HCEC 1CT (cell line): ENCODE measurements around the gene SEC22C.
A peak's percentile ranks its signal among the peaks of the same experiment; 100 is the strongest.
"Not testable (repeated sequence)": the region's sequence is repeated elsewhere in the genome, so short reads cannot be mapped to it uniquely, and the experiment has no call there.

Source experiments
- DNase-seq: peaks from one replicate; pipeline ENCODE4 v3.0.0-alpha.2; 2017

SEC22C gene

DNA sequence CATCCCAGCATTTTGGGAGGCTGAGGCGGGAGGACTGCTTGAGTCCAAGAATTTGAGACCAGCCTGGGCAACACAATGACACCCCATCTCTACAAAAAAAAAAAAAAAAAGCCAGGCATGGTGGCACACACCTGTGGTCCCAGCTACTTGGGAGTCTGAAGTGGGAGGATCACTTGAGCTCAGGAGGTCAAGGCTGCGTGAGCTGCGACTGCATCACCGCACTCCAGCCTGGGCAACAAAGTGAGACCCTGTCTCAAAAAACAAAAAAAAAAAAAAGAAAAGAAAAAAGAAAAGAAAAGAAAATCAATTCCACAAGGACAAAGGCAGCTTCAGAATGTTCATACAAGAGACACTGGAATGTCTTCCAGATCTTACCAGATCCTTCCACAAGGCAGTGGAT, 2.4 kb downstream of the SEC22C start:
- not testable (repeated sequence) for DNase-seq

DNA sequence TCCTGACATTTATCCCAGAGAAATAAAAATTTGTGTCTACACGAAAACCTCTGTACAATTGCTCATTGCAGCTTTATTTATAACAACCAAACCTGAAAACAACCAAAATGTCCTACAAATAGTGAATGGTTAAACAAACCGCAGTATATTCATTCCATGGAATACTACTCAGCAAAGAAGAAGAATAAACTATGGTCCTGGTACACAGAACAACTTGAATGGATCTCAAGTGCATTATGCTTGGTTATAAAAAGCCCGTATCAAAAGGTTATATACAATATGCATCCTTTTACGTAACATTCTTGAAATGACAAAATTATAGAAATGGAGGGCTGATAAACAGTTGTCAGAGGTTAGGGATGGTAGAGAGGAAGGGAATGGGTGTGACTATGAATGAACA, 3.7 kb downstream of the SEC22C start:
- no peak for DNase-seq

- no peak for DNase-seq
Measured at GRCh38 chr3:42575137-42575741, 6.5 kb downstream of the SEC22C start.

DNA sequence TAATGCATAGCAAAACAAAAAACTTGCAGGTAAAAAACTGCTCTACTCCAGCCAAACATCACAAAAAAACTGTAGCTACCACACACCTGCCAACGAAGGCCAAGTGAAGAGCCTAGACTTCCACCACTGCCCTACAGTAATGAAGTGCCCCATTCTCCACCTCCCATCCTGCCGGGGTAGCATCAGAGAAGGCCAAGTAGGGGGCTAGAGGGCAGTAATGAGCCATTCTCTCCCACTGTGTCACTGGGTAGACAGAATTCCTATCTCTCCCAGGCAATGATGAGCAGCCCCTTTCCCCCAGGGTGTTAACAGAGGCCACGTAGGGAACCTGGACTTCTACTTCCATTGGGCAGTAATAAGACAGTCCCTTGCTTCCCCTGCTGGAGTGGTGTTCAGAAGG, 9.5 kb downstream of the SEC22C start:
- peak; percentile 39 for DNase-seq

GRCh38 chr3:42569593-42570142, 12.1 kb downstream of the SEC22C start:
- DNase-seq = no peak

DNA sequence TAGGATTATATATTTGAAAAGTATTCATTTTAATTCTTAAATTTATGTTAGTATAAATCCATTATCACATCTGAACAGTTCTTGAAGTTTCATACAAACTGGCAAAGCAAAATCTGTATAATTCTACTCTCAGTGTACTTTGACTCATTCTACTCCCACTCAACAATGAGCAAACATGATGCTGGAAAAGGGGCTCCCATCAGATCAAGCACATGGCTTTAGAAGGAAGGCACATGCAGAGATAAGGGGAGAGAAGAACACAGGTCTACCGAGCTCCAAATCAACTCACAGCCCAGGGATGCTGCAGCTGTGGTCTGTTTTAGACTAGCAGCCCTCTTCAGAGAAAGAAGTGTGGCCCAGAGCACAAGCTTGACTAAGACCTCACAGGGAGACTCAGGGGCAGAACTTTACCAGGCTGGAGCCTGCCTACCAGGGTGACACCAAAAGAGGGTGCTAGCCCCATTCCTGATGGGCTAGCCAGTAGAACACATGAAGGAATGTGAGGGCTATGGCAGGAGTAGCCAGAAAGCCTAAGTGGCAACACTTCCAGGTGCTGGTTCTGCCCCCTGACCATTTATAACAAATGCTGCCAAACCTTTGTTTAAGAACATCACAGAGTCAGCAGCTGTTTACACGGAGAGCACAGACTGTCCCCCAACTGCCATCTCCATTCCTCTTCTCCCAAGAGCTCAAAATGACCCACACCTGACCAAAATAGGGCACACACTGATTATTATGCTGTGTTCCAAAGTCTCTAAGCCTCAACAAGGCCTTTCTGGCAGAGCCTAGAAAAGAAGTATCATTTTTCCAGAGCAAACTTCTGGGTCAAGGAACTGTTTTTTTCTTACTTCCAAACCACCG, 19.5 kb downstream of the SEC22C start:
- DNase-seq = no peak

DNA sequence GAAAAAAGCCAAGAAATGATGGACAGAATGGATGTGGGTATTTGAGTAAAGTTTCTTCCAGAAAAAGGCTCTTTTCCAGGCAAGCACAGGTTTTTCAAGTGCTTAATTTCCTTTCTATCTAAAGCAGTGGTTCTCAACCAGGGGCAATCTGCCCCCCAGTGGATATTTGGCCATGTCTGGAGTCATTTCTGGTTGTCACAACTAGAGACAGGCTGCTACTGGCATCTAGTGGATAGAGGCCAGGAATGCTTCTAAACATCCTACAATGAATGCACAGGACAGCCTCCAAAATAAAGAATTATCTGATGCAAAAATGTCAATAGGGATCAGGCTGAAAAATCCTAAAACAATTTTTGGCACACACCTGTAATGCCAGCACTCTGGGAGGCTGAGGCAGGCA, 23.9 kb downstream of the SEC22C start:
- no peak for DNase-seq

DNA sequence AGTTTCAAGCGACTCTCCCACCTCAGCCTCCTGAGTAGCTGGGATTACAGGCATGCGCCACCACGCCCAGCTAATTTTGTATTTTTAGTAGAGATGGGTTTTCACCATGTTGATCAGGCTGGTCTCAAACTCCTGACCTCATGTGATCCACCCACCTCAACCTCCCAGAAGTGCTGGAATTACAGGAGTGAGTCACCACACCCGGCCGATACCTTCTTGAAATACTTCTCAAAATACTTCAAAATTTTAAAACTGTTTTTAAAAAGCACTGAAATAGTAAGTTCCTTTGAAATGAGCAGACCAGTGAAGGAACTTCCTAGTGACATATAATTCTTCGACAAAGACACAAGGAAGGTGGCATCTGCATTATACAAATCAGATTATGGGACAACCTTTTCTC, 24.9 kb downstream of the SEC22C start:
- DNase-seq = not testable (repeated sequence)

GRCh38 chr3:42556089-42556632, 25.6 kb downstream of the SEC22C start:
- no peak for DNase-seq

GRCh38 chr3:42552830-42553229, 28.9 kb downstream of the SEC22C start:
- no peak for DNase-seq

- no peak for DNase-seq
Measured at GRCh38 chr3:42550250-42550649, 31.5 kb downstream of the SEC22C start.

DNA sequence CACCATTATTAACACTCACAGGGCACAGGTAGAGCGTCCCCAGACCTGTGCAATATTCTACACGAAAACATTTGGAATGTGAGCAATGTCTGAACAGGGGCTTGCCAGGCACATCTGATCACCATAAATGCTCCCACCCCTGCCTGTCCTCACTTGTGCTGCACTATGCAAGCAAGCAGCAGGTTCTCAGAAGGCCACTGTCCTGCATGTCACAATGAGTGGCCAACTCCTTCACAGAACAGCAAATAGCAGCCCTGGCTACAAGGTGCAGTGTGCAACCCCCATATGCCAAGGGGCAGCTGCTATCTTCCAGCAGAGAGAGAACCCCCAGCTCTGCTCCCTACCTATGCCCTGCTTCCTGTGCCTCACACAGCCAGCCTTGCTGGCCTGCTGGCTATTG, 32.6 kb downstream of the SEC22C start:
- no peak for DNase-seq

DNA sequence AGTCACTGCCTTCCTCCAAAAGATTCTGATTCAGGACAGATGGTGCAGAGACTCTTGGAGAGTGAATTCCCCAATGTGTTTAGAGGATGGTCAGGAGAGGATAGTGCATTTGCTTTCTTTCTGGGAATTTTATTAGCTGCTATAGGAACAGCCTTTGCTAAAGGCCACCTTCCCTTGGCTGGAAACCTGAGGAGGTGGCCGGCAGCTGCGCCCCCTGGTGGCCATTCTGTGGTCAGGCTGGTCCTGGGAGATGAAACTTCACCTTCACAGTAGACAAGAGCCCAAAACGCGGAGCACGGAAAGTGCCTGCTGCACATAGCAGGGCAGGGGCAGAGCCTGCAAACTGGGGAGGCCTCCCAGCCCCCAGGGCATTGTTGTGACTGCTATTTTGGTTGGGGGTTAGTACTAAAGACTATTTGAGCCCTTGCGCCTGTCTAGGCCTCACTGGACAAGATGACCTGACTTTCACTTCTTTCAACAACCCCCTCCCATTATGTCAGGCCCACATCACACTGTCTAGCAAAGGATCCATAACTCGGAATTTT, 34.3 kb downstream of the SEC22C start:
- peak; percentile 41 for DNase-seq

DNA sequence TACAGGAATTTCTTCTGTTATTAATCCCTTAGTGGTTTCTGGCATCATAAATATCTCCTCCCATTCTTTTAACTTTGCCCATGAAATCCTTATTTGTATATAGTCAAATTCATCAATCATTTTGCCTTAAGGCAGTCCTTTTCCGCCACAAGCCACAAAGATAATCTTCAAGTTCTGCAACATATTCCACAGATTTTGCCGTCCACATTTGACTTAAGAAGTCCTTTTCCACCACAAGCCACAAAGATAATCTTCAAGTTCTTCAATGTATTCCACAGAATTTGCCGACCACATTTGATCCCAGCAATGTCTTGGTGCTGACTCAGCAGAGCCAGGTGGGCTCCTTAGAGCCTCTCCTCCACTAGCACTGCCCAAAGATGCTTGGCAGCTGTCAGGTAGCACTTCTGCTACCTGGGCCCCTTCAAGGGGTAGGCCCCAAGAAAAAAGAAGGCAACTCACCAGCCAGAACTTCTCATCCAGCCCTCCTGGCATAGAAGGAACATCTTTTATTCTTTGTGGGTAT, 35.0 kb downstream of the SEC22C start:
- no peak for DNase-seq

DNA sequence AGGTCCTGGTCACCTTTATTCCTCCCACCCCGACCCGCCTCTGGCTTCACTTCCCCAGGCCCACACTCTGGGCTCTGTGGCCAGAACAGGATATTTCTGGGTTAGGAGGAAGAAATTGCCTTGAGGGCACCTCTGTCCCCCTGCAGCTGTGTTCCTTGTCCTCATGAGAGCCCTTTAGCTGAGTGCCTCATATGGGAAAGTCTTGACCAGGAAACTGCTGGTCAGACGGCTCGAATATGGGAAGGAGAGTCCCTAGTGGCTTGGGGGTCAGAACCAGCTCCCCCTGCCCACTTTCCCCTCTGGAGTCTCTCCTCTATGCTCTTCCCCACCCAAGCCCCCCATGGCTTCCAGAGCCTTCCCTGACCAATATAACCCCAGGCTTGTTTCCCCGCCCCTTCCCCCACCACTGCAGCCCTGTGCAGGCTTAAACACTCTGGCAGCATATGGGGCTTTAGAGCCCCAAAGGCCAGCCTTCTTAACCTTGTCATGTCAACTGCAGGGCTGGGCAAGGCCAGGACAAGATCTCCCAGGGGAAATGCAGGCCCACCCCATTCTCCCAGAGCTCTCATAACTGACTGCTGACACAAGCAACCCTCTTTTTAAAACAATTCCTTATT, 36.4 kb downstream of the SEC22C start:
- no peak for DNase-seq

DNA sequence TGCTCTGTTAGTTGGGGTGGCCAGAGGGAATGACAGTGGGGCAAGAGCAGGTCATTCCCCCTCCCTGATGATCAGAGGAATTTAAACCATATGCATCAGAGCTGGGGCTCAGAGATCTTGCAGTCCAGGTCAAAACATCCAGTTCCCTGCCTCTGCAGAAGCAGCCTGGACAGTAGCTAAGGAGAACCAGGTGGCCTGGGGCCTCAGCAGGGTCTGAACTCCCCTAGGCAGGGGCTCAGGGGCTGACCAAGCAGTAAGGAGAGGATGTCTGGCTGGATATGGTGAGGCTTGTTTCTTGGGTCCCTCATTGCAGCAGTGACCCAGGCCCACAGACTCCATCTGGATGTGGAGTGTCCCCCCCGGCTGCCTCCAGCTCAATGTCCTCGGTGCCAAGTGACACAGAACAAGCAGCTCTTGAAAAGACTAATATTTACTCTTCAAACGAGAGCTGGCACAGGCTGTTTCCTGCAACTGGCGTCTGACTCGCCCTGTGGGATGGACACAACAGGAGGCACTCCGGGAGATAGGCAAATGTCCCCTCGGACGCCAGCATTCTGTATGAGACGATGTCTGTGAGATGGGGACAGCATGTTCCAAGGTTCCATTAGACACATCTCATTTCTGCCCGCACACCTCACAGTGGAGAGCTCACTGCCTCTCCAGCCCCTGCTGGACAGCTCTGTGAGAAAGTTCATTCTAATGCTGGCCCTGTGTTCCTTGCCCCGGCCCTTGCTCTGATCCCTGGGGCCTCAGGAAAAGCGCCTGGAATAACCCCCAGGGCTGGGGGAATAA, 37.1 kb downstream of the SEC22C start:
- no peak for DNase-seq

- DNase-seq = no peak
Measured at GRCh38 chr3:42541079-42541478, 40.7 kb downstream of the SEC22C start.

DNA sequence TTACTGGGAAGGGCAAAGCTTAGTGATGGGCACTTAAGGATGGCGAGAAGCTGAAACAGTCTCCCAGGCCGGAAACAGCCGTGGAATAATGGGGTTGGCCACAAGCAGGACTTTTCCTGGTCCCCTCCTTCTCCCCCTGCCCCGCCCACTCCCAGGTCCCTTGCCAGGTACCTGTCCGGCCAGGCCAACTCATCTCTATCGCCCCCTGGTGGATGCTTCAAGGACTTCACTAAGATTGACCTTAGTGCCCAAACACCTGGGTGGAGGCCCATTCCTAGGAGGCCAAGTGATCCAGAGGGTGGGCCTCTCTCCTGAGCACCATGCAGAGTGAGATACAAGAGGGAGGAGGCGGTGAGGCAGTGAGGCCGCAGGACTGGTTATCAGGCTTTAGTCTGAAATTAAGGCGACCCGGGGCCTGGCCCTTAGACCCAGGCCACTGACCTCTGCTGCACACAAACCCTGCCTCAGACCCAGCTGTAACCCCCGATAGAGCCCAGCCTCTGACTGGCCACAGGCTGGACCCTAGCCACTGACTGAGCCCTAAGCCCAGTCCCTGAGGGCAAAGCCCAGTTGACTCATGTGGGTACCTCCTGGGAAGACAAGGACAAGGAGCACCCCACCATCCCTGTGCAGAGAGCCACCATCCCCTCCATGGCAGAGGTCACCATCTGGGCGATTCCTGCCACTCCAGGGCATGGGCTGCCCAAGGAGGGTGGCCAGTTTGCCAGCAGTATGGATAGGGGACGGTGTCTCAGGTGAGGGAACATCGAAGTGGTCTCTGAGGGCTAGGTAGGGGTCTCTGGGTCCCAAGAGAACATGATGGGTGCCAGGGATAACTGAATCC, 41.7 kb downstream of the SEC22C start:
- DNase-seq = no peak

- no peak for DNase-seq
Measured at GRCh38 chr3:42537350-42537749, 44.4 kb downstream of the SEC22C start.

GRCh38 chr3:42535981-42536784, 45.6 kb downstream of the SEC22C start:
- peak; percentile 7 for DNase-seq
